Mononuclear cell (primary cell): Measurements from ENCODE around the gene S100A13. TPM values are rescaled to one million over a fixed set of nuclear protein-coding genes. Genes with fewer than 3 reads are reported as not detected.
"Not testable (repeated sequence)": the region's sequence is repeated elsewhere in the genome, so short reads cannot be mapped to it uniquely, and the experiment has no call there.

Experiments used
- H3K27me3 ChIP-seq: 2 replicates; pipeline ENCODE4 v1.6.0; 2011; ENCODE audit warnings: low read length, control low read depth; ENCODE audit not compliant: insufficient read depth
- H3K4me1 ChIP-seq: 2 replicates; pipeline ENCODE4 v1.5.1; 2011; ENCODE audit warnings: mild to moderate bottlenecking, low read length, control low read depth; ENCODE audit not compliant: insufficient read depth
- H3K4me3 ChIP-seq: 2 replicates; pipeline ENCODE4 v1.5.1; 2011; ENCODE audit warnings: mild to moderate bottlenecking, low read length, moderate library complexity
- H3K9me3 ChIP-seq: 2 replicates; pipeline ENCODE4 v1.5.1; 2011; ENCODE audit warnings: low read depth, mild to moderate bottlenecking, control low read depth, low read length
- total RNA-seq: library from RNA; depleted of rRNA; stranded (reverse); fragments of >200 nt; gene quantifications from one replicate; pipeline ENCODE4 v1.2.3, GENCODE V29; 2012

Gene S100A13
- total RNA-seq, 1 donor: 1.2 TPM

- H3K4me3 ChIP-seq: no peak overlapping the region
- H3K4me1 ChIP-seq: peaks cover 21% of the 10 kb centered on the region
- no peaks in the 10 kb centered on the region for H3K9me3 ChIP-seq
- H3K27me3 ChIP-seq: no peaks in the 10 kb centered on the region
These were observed 18.3 kb downstream of the S100A13 start for GRCh38 chr1:153608742-153609584.

GRCh38 chr1:153608089-153608682 is 19.1 kb downstream of the S100A13 start:
- H3K27me3 ChIP-seq: no peaks in the 10 kb centered on the region
- H3K4me1 ChIP-seq: peaks cover 21% of the 10 kb centered on the region
- H3K4me3 ChIP-seq: no peak overlapping the region
- H3K9me3 ChIP-seq: no peaks in the 10 kb centered on the region

- Histone ChIP-seq H3K27me3 (no peaks in the 10 kb centered on the region), H3K4me1 (peaks cover 21% of the 10 kb centered on the region), H3K4me3 (no peak overlapping the region), H3K9me3 (no peaks in the 10 kb centered on the region)
These were observed 19.9 kb downstream of the S100A13 start for GRCh38 chr1:153607381-153607780.

GRCh38 chr1:153606194-153606593 is 21.1 kb downstream of the S100A13 start:
- Histone ChIP-seq H3K4me3 (no peak overlapping the region), H3K27me3 (no peaks in the 10 kb centered on the region), H3K9me3 (no peaks in the 10 kb centered on the region), H3K4me1 (peaks cover 23% of the 10 kb centered on the region)

GRCh38 chr1:153602749-153603148 is 24.6 kb downstream of the S100A13 start:
- Histone ChIP-seq H3K4me3 (no peak overlapping the region), H3K9me3 (no peaks in the 10 kb centered on the region), H3K4me1 (peaks cover 29% of the 10 kb centered on the region), H3K27me3 (no peaks in the 10 kb centered on the region)

GRCh38 chr1:153599847-153600246 is 27.5 kb downstream of the S100A13 start:
- H3K9me3 ChIP-seq: no peaks in the 10 kb centered on the region
- H3K4me3 ChIP-seq: no peak overlapping the region
- H3K27me3 ChIP-seq: no peaks in the 10 kb centered on the region
- peaks cover 37% of the 10 kb centered on the region for H3K4me1 ChIP-seq

- peaks cover 37% of the 10 kb centered on the region for H3K4me1 ChIP-seq
- no peaks in the 10 kb centered on the region for H3K9me3 ChIP-seq
- no peak overlapping the region for H3K4me3 ChIP-seq
- H3K27me3 ChIP-seq: no peaks in the 10 kb centered on the region
These were observed 28.8 kb downstream of the S100A13 start for GRCh38 chr1:153598309-153599172.

- Histone ChIP-seq H3K4me1 (peaks cover 37% of the 10 kb centered on the region), H3K9me3 (no peaks in the 10 kb centered on the region), H3K4me3 (no peak overlapping the region), H3K27me3 (no peaks in the 10 kb centered on the region)
These were observed 30.1 kb downstream of the S100A13 start for GRCh38 chr1:153597206-153597605.

- H3K27me3 ChIP-seq: no peaks in the 10 kb centered on the region
- H3K4me3 ChIP-seq: no peak overlapping the region
- H3K9me3 ChIP-seq: no peaks in the 10 kb centered on the region
- peaks cover 8% of the 10 kb centered on the region for H3K4me1 ChIP-seq
These were observed 34.6 kb downstream of the S100A13 start for GRCh38 chr1:153592748-153593147.

- no peaks in the 10 kb centered on the region for H3K4me1 ChIP-seq
- no peaks in the 10 kb centered on the region for H3K27me3 ChIP-seq
- H3K4me3 ChIP-seq: no peak overlapping the region
- H3K9me3 ChIP-seq: no peaks in the 10 kb centered on the region
These were observed 38.8 kb downstream of the S100A13 start for GRCh38 chr1:153588482-153588881.

- H3K4me3 ChIP-seq, H3K27me3 ChIP-seq, H3K4me1 ChIP-seq: not testable (repeated sequence)
These were observed 39.3 kb downstream of the S100A13 start for GRCh38 chr1:153588033-153588432.

GRCh38 chr1:153587314-153587713 is 40.0 kb downstream of the S100A13 start:
- Histone ChIP-seq H3K4me3 (no peak overlapping the region), H3K9me3 (no peaks in the 10 kb centered on the region), H3K27me3 (no peaks in the 10 kb centered on the region), H3K4me1 (no peaks in the 10 kb centered on the region)

More at GRCh38 chr1:153588033-153588432, 39.3 kb downstream of the S100A13 start:
- not testable (repeated sequence) for H3K9me3 ChIP-seq

GRCh38 chr1:153586347-153586746 is 41.0 kb downstream of the S100A13 start:
- H3K4me3 ChIP-seq: no peak overlapping the region
- H3K27me3 ChIP-seq: no peaks in the 10 kb centered on the region
- H3K4me1 ChIP-seq: no peaks in the 10 kb centered on the region
- no peaks in the 10 kb centered on the region for H3K9me3 ChIP-seq

GRCh38 chr1:153585006-153585405 is 42.3 kb downstream of the S100A13 start:
- H3K4me3 ChIP-seq: no peak overlapping the region
- no peaks in the 10 kb centered on the region for H3K9me3 ChIP-seq
- no peaks in the 10 kb centered on the region for H3K4me1 ChIP-seq
- H3K27me3 ChIP-seq: no peaks in the 10 kb centered on the region

- H3K27me3 ChIP-seq: no peaks in the 10 kb centered on the region
- no peaks in the 10 kb centered on the region for H3K9me3 ChIP-seq
- no peaks in the 10 kb centered on the region for H3K4me1 ChIP-seq
- H3K4me3 ChIP-seq: no peak overlapping the region
These were observed 43.3 kb downstream of the S100A13 start for GRCh38 chr1:153583976-153584375.
